ENCODE results near the gene DSCAML1.
"Not testable (repeated sequence)": the region's sequence is repeated elsewhere in the genome, so short reads cannot be mapped to it uniquely, and the experiment has no call there.

Gene DSCAML1

DNA sequence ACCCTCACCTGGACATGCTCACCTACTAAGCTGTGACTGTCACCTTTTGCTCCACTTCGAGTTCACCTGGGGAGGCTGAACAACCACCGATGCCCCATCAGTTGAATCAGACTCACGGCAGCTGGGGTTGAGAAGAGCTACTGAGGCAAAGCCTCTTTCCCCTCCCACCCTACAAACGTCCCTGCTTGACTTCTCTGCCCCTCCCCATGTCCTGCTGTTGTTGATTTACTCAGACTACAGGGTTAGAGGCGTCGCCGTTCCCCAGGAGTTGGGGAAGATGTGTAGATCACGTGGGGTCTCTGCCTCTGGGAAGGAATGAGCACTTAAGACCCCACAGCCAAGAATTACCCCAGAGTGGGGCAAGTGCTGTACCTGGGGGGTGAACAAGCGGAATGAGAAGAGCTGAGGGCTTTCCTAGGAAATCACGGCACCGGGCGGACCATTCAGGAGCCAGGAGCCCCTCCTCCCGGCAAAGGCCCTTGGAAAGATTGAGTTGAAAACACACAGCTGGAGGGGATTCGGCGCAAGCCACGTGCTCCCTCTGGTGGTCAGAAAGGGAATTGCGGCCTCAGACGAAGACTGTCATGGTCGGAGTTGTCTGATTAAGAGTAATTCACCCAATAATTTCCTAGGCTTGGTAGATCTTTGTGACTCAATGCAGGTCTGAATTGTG is 20.5 kb upstream of the DSCAML1 start:
- DNase-seq = peak; percentile 85

DNA sequence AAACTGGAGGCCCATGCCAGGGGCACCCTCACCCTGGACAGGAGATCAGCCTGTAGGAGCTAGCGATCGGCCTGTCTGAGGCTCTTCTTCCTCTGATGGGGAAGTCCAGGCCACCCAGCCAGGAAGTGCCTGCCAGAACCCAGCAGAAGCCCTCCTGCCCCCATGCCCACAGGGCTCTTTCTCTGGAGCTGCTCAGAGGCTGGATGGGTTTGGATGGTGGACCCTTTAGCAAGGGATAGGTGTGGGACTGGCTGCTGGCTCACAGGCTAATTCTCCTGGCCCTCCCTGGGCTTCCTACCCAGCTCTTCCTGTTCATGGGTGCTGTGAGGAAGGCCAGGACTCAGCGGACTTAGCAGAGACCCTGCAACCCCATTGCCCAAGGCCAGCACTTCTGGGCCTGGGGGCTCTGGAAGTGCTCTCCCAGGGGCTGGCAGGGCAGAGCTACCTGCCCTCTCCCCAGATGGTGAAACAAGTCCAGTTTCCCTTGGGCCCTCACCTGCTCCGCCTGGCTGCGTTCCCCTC is 19.9 kb upstream of the DSCAML1 start:
- no peak for DNase-seq

DNA sequence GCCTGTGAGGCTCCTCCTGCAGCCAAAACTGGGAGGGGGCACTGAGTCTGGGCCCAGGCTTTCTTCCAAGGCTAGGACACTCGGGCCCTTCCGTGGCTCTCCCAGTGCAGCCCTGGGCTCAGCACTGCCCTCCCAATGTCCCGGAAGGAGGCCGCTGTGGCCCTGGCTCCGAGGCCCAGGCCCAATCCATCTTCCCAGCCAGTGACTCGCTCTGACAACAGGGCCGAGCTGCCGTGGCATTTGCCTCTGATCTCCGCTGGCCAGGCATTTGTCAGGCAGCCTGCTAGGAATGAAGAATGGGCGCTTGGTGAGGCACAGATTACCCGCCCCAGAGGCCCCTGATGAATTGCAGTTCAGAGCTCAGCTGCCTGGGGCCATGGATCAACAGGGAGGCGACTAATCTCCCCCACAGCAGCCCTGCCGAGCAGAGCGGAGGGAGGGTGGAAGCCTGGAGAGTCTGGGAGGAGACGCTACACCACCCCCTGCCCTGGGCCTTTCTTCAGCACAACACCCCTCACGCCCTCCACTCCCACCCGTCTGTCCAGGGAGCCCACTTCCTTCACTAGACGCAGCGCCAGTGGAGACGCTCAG is 19.2 kb upstream of the DSCAML1 start:
- no peak for DNase-seq

DNA sequence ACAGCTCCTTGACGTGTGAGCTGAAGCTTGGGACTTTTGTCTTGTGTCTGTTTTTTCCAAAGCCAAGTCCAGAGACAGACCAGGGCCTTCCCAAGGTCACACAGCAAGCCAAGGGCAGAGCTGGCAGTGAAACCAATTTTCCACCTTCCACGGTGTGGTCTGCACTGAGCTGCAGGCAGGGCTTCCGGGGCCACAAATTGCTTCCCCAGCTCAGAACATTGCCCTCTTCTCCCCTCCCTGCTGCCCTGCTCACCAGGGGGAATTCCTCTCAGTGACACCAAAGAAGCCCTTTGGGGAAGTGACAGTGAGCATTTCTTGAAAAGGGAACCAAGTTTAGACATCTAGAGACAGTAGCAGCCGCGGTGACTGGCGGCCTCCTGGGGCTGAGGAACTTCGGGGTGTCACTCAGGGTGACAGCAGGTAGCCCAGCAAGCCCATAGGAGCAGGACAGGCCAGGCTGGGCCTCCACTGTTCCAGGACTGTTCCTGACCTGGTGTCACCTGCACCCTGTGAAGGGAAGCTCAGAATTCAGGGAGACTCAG is 18.3 kb upstream of the DSCAML1 start:
- no peak for DNase-seq

DNA sequence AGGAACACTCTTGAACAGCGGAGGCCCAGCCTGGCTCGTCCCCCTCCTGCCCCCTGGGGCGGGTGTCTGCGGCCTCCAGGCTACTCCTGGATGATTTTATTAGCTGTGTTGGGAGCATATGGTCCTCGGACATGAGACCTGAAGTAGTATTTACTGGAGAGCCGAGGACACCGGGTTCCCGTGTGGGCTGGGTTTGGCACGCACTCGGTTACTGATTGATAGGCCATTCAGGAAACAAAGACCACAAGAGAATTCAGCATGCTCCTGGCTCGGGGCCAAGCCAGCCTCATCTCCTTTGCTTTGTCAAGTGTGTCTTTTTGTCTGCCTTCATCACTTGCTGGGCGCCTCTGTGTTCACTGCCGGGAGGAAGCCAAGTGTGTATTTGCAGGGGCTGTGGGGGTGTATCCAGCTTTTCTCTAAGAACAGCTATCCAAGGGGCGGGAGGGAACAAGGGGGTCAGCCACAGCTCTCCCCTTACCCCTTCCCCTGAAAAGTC is 17.8 kb upstream of the DSCAML1 start:
- DNase-seq = peak; percentile 97

DNA sequence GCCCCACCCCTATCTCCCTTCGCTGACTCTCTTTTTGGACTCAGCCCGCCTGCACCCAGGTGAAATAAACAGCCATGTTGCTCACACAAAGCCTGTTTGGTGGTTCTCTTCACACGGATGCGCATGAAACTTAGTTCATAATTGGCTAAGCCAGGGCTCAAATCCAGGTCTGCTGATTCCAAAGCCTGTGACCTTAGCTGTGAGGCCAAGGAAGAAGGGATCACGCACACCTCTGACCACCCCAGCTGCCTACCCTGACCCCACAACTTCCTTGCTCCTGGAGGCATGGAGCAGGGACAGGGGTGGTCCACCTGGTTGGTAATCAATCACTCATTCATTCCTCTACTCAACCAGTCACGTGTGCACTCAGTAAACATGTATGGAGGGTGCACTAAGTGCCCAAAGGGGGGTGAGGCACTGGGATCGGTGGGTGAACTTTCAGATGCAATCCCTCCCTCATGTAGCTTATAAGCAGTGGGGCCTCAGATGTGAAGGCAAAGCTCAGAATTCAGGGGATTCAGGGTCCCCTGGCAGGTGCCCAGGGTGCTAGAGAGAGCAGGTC is 17.3 kb upstream of the DSCAML1 start:
- no peak for DNase-seq

DNA sequence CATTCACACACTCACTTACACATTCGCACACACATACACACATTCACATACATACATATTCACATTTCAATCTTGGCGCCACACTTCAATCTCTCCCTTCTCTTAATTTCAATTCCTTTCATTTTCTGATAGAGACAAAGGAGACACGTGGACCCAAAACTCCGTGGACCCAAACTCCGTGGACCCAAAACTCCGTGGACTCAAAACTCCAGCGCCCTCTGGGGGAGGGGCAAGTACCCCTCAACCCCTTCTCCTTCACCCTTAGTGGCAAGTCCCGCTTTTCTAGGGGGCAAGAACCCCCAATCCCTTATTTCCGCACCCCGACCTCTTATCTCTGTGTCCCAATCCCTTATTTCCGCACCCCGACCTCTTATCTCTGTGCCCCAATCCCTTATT is 13.0 kb upstream of the DSCAML1 start:
- DNase-seq = not testable (repeated sequence)

DNA sequence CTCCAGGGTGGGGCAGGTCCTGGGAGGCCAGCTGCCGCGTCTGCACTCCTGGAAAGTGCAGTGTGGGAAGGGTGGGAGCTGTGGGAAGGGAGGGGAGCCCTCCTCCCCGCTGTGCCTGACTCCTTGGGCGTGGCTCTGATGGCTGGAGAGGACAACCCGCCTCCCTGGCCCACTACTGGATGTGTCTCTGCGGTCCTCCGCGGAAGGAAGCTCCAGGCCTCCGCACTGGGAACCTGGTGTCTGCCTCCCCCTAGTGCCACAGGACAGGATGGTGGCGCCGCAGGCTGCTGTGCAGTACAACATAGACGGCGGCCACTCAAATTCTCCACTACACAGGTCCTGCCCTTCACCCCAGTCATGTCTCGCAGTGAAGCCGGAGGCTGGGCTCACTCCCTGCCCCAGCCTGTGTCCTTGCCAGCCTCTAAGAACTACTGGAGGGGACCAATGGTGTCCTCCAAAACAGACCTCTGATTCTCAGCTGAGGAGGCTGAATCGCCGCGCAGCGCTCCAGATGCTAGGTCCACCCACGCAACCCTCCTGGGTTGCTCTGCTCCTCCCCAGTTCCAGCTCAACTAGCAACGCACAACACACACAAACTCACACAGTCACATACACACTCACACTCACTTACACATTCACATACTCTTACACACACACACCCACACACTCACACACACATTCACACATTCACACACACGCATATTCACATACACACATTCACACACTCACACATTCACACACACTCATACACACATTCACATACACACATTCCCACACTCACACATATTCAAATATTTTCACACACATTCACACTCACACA is 12.4 kb upstream of the DSCAML1 start:
- peak; percentile 41 for DNase-seq

DNA sequence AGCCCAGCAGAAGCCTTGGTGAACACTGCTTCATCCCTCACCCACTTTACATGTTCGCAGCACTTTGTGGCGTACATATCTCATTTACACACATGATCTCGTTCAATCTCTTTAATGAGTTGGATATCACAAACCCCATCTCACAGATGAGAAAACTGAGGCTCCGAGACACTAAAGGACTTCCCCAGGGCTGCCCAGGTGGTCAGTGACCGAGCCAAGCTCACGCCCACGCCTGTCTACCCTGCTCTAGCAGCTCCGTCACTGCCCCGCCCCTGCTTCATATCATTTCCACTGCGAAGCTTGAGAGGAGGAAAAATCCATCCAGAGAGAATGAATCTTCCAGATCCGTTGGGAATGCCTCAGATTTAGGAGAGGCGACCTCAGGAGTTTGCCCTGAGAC is 11.8 kb upstream of the DSCAML1 start:
- DNase-seq = no peak

DNA sequence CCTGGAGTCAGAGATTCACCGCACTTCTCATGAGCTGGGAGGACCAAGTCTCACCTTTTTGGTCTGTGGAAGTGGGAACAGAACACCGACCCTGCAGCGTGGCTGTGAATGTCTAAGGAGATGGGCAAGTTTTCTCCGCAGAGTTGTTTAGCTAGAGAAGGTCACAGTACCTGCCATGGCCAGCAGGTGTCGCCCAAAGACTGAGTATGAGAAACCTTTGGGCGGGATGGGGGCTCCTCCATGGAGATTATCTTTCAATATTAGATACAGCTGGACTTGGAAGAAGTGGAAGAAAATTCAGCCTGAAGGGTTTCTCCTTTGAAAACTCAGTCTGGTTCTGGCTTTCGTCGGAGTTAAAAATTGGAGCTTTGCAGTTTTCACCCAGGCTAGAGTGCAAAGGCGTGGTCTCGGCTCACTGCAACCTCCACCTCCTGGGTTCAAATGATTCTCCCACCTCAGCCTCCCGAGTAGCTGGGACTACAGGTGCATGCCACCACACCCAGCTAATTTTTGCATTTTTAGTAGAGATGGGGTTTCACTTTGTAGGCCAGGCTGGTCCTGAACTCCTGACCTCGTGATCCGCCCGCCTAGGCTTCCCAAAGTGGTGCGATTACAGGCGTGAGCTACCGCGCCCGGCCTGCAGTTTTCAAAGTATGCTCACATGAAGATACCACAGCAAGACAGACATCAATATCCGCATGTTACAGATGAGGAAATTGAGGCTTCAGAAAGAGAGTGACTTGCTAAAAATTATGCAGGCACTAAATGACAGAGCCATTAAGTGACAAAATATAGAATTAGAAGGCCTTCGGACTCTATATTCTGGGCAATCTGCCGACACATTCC is 10.7 kb upstream of the DSCAML1 start:
- DNase-seq = peak; percentile 73

DNA sequence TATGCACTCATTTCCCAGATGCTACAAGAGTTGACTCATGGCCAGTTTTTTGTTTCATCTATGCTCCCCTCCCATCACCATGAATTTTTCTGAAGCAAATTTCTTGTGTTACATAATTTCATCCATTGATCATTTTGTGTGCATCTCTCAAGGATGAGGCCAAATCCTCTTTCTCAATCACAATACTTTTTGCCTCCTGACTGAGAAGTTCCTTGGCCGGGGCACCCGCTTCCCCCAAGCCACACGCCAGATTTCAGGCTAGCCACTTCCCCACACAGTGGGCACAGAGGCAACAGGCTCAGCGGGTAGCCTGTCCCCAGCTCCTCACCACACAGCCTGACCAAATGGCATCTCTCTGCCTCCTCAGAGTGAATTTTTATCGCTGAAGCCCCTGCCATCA is 9.8 kb upstream of the DSCAML1 start:
- no peak for DNase-seq

DNA sequence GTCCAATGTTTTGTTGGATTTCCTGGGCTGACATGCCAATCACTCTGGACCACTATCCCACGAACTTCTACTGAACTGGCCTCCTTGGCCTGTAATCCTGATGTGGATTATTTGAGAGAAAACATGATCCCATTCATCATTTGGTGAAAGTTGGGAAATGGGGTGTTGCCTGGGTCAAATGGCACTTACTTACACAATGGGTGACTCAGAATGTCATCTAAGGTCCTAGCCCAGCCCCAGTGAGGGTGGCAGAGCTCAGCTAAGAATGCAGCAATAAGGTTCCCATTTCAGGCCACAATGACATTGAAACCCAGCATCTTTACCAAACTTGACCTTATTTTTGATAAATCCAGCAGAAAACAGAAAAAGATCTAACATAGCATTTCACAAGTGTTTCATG is 8.0 kb upstream of the DSCAML1 start:
- DNase-seq = no peak

DNA sequence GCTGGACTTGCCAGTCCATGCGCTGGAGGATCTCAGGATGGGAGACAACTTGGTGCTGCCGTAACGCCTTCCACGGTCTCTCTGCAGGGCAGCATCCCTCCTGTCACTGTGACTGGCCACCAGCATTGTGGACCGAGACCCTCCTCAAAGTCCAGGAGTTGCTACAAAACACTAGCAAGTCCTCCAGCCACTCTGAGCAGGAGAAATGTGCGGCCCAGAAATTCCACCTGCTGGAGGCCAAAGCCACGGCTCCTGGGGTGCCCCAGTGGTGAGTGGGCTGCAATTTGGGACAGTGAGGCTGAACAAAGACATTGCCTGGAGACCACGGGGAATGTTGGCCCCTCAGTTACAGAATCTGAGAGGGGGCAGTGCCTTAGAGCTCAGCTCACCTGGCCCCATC is 6.9 kb upstream of the DSCAML1 start:
- no peak for DNase-seq

DNA sequence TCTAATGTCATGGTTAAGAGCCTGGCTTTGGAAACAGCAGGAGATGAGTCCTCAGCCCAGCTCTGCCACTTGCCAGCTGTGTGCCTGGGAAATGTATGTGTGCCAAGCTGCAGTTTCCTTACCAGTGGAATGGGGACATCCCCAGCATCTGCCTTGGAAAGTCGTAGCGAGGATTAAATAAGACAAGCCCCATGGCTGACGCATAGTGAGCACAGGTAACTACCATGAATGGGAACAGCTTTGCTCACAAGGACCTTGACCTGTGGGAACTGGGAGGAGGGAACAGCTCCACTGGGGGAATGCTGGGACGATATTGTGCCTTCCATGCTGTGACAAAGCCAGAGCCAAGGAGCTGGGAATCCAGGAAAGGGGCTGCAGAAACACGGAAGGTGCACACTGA is 2.6 kb upstream of the DSCAML1 start:
- DNase-seq = no peak

DNA sequence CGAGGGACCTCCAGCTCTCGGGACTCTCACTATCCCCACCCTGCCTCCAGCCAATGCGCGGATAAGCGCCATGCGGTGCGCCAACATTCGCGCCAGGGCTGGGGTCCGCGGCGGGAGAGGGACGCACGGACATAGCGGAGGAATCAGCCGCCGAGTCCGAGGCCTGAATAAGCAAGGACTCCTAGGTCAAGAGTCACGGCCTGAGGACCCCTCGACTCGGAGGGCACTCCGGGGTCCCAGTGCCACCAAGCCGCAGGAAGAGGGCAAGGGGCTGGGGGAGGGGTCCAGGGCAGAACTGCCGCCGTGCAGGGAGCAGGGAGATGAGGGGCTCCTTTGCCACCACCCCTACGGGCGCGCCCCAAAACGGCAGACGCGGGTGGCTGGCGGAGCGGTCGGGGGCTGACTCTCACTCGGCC is 552 bp downstream of the DSCAML1 start:
- DNase-seq = no peak

DNA sequence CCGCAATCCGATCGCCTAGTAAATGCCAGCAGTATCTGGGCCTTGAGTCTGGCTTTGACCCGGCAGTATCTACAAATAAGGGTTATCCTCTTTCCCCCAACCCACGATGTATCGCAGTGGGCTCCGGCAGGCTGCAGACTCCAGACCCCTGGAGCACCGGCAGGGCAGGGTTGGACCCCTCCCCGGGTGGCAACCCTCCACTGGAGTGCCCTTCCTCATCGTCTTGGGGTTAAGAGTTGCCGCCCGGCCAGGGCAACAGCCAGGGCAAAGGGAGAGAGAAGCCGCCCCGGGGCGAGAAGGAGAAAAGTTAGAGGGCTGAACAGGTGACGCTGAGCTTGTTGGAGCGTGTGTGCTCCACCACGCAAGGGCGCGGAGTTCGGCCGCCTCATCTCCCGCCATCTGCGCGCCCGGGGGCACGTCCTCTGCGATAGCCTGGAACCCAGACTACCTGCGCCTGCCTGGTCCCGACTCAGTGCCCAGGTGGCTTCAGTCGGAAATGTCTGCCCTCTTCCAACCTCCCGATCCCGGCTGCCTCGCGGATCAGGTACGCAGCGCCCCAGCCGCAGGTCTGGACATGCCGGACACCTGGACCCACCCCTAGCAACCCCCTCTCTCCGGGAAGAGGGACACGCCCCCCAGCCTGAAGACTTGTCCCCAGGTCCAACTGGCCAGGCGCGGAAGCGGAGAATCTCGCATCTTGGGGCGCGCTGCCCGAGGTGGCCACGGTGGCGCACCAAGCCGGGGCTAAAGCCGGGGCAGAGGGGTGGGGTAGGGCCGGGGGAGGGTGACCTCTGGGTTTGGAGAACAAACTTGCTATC is 1.2 kb downstream of the DSCAML1 start:
- DNase-seq = peak; percentile 43

DNA sequence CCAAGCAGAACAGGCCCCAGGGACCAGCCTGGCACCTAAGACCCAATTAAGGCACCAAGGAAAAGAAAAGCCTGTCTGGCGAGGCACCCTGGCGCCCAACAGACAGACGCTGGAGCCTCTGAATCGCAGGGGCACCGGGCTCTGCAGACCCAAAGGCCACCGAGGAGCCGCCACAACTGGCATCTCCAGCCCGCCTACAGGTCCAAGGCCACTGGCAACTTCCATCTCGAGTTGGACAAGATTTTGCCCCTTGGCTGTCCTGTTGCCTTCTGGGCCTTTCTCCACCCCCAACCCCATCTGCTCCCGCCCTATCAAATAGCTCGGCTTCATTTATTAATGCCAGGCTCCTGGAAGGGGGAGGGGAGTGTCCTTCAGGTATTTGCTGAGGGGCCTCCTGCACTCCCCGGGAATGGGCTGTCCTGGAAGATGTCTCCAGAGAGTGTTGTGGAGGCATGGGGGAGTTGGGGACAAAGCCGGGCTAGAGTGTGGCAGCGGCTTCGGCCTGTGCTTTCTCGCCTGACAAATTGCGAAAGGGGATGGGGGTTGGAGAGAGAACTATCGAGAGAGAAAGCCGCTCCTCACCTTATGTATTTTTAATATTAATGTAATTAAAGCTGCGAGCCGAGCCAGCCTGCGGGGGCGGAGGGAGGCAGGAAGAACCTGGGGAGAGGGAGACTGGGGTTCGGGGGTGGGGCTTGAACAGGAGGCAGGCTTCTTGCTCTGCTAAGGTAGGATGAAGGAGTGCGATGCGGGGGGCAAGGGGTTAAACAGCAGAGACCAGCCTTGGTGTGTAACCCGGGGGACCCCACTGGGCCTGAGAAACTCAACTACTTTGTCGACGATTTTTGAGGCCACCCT is 2.0 kb downstream of the DSCAML1 start:
- DNase-seq = no peak

DNA sequence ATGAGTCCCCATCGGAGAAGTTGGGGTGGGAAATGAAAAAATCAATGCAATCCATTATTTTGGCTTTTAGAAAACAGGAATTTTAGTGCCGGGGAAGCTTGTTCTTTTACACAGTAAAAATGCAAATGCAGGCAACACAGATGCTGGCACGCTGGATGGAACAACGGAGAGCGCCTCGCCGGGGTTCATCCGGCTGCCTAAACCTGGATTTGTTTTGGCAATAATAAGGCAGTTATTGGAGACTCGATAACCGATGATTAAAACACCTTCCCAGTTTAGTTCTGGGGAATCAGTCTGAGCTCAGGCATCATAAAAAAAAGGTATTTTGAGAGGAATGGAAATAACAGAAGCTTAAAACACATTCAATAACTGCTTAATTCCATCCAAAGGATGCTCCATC is 2.9 kb downstream of the DSCAML1 start:
- no peak for DNase-seq

DNA sequence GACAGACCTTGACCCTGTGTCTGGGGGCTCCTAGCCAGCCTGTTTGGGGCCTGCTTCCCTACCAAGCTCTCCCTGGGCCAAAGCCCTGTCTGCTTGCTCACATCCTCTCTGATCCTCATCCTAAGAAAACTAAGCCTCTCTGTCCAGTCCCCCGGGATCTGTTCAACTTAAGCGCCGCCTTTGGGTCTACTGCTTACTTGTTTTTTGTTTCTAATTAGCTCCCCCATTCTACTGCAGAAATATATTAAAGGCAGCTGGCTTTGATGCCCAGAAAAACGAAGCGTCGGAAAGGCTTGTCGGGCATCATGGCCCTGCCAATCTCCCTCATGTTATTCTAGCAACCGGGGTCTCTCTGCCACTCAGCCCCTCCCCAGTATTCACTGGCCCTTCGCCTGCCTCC is 3.4 kb downstream of the DSCAML1 start:
- no peak for DNase-seq

DNA sequence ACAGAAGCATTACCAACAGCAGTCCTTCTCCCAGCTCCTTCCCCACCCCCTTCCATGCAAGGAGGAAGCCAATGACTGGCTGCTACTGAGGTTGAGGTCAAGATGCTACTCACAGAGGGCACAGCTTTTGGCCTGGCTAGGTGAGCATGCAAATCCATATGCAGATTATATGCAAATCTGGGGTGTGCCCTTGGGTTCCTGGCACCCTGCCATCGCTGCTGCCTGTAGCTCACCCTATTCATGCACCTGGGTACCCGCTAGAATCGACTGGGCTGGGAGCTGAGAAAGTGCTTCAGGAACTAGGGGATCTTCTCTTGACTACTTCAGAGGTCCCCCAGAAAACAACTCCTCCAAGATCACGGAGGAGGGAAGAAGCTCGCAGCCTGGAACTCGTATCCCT is 4.0 kb downstream of the DSCAML1 start:
- no peak for DNase-seq
